ENCODE results near the gene SELENON. TPM values are rescaled to one million over a fixed set of nuclear protein-coding genes. Genes with fewer than 3 reads are reported as not detected.

SELENON gene
- total RNA-seq, 4 donors from 2014 or later: 21.9 to 39.3 (median 26.9) TPM

DNA sequence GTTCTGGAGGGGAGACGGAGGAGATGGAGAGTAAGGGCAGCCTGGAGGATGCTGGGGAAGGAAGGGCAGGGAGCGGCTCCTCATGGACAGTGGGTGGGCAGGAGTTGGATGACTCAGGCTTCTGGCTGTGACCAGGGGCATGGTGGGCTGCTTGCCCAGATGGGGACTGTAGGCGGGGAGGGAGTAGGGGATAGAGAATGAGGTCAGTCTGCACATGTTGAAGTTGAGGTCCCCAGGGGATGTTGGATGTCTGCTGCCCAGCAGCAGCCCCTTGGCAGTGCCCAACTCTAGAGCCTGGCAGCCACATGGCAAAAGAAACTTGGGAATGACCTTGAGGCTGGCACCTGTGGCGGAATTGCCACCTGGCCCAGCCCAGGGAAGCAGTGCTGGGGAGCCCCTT is 6.4 kb downstream of the SELENON start:
- DNase-seq (ENCODE audit: low spot score in 2 of 2): no peak

GRCh38 chr1:25807480-25808390 is 7.7 kb downstream of the SELENON start:
- Histone ChIP-seq H3K9me3 (no peaks in the 10 kb centered on the region), H3K4me1 (peaks cover 66% of the 10 kb centered on the region), H3K4me3 (no peak overlapping the region), H3K27me3 (no peaks in the 10 kb centered on the region), H3K27ac (peak overlapping the region; percentile 43), H3K36me3 (peaks cover 46% of the 10 kb centered on the region)
- DNase-seq (ENCODE audit: low spot score in 2 of 2): no peak
- 69% methylated on average over 6 of the region's 20 CpGs for WGBS
- TF ChIP-seq, protein P1, sequence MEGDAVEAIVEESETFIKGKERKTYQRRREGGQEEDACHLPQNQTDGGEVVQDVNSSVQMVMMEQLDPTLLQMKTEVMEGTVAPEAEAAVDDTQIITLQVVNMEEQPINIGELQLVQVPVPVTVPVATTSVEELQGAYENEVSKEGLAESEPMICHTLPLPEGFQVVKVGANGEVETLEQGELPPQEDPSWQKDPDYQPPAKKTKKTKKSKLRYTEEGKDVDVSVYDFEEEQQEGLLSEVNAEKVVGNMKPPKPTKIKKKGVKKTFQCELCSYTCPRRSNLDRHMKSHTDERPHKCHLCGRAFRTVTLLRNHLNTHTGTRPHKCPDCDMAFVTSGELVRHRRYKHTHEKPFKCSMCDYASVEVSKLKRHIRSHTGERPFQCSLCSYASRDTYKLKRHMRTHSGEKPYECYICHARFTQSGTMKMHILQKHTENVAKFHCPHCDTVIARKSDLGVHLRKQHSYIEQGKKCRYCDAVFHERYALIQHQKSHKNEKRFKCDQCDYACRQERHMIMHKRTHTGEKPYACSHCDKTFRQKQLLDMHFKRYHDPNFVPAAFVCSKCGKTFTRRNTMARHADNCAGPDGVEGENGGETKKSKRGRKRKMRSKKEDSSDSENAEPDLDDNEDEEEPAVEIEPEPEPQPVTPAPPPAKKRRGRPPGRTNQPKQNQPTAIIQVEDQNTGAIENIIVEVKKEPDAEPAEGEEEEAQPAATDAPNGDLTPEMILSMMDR (IDR thresholded peaks at IDR 0.05): no peak
- TF ChIP-seq EP300 (IDR thresholded peaks at IDR 0.05): no peak
- TF ChIP-seq POLR2A (IDR thresholded peaks at IDR 0.05): no peak

More for the DNA sequence above, 6.4 kb downstream of the SELENON start:
- TF ChIP-seq, protein P1 (IDR thresholded peaks at IDR 0.05): no peak
- TF ChIP-seq EP300 (IDR thresholded peaks at IDR 0.05) (no peak), POLR2A (IDR thresholded peaks at IDR 0.05) (no peak), POLR2AphosphoS5 (IDR thresholded peaks at IDR 0.05) (no peak)
- WGBS: 68% methylated on average over 4 of the region's 4 CpGs
- Histone ChIP-seq H3K9me3 (no peaks in the 10 kb centered on the region), H3K27me3 (no peaks in the 10 kb centered on the region), H3K4me1 (peaks cover 78% of the 10 kb centered on the region), H3K4me3 (no peak overlapping the region), H3K27ac (peak overlapping the region; percentile 70), H3K36me3 (peaks cover 42% of the 10 kb centered on the region)

- no peak for TF ChIP-seq POLR2A (IDR thresholded peaks at IDR 0.05)
- no peak for TF ChIP-seq POLR2AphosphoS5 (IDR thresholded peaks at IDR 0.05)
- TF ChIP-seq, protein P1 (IDR thresholded peaks at IDR 0.05): no peak
- TF ChIP-seq EP300 (IDR thresholded peaks at IDR 0.05): no peak
- no peak for DNase-seq (ENCODE audit: low spot score in 2 of 2)
- H3K4me3 ChIP-seq: no peak overlapping the region
- H3K27me3 ChIP-seq: no peaks in the 10 kb centered on the region
- peaks cover 58% of the 10 kb centered on the region for H3K4me1 ChIP-seq
- H3K36me3 ChIP-seq: peaks cover 53% of the 10 kb centered on the region
- H3K9me3 ChIP-seq: no peaks in the 10 kb centered on the region
- 97% methylated on average over 12 of the region's 34 CpGs for WGBS
- peak overlapping the region; percentile 40 for H3K27ac ChIP-seq
Observed at GRCh38 chr1:25808481-25809244, 8.7 kb downstream of the SELENON start.

DNA sequence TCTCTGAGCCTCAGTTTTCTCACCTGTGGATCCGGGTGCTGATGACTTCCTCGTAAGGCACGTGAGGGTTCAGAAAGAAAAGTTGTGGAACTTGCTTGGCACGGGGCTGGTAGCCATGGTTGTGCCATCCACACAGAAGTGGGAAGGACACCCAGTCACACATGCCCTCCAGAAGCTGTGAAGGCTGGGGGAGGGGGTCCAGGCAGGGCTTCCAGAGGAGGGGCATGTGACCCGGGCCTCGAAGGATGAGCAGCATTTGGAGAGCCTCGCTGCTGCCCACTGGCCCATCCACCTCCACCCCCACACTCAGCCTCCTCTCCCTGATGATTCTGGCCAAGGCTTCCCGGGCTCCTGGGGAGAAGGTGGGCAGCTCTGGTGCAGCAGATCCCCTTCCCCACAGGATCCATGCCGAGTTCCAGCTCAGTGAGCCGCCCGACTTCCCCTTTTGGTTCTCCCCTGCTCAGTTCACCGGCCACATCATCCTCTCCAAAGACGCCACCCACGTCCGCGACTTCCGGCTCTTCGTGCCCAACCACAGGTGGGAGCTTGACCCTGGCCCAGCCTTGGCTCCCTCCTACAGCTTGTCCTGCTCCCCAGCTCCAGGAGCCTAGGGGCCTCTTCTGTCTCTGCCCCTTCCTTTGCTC is 9.4 kb downstream of the SELENON start:
- Histone ChIP-seq H3K4me1 (peaks cover 54% of the 10 kb centered on the region), H3K4me3 (no peak overlapping the region), H3K27ac (no peak overlapping the region), H3K36me3 (peaks cover 61% of the 10 kb centered on the region), H3K27me3 (no peaks in the 10 kb centered on the region), H3K9me3 (no peaks in the 10 kb centered on the region)
- no peak for TF ChIP-seq POLR2A (IDR thresholded peaks at IDR 0.05)
- no peak for TF ChIP-seq POLR2AphosphoS5 (IDR thresholded peaks at IDR 0.05)
- no peak for TF ChIP-seq EP300 (IDR thresholded peaks at IDR 0.05)
- TF ChIP-seq, protein P1 (IDR thresholded peaks at IDR 0.05): no peak
- WGBS: 83% methylated on average over 13 of the region's 18 CpGs
- no peak for DNase-seq (ENCODE audit: low spot score in 2 of 2)

Data from suprapubic skin (tissue), 4 donors.